Measurements from ENCODE around the gene SPOCK1. TPM values are rescaled to one million over a fixed set of nuclear protein-coding genes. Genes with fewer than 3 reads are reported as not detected.

Gene SPOCK1
- total RNA-seq, 1 donor from 2014 or later: 0.20 TPM

DNA sequence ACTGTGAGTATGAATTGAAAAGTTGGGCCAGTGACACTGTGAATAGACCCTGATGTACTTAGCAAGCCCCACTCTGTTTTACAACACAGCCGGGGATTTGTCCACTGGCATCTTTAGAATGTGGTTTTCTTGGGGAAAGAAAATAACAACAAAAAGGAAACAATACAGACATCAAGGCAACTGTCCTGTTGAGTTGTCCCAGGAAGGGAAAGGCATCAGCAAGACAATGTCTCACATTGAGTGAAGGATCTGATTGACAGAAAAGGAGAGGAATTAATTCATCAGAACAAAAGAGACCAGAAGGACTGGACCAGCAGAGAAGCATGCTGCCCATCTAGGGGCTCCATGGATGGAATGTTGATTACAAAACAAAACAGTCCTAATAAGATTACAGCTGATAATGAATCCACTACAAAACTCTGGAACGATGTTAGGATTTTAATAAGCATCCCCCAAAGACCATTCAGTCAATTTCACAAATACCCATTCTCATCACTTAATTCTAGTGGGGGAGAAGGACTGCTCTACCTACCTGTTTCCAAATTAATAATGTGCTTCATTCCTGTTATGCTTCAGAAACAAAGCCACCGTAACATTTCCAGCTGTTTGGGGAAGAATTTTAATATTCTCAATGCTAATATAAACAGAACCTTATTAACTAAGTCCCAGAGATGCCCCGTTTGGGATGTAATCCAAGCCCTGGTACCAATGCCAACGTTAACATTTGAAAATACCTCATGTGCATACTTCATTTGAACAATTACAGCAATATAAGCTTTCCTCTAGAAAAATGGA, 298.0 kb downstream of the SPOCK1 start:
- no peak for DNase-seq (ENCODE audit: low read depth in 2 of 2)

GRCh38 chr5:137199966-137200365, 299.2 kb downstream of the SPOCK1 start:
- DNase-seq (ENCODE audit: low read depth in 2 of 2): no peak

- no peak for DNase-seq (ENCODE audit: low read depth in 2 of 2)
Measured at GRCh38 chr5:137199201-137199600, 299.9 kb downstream of the SPOCK1 start.

DNA sequence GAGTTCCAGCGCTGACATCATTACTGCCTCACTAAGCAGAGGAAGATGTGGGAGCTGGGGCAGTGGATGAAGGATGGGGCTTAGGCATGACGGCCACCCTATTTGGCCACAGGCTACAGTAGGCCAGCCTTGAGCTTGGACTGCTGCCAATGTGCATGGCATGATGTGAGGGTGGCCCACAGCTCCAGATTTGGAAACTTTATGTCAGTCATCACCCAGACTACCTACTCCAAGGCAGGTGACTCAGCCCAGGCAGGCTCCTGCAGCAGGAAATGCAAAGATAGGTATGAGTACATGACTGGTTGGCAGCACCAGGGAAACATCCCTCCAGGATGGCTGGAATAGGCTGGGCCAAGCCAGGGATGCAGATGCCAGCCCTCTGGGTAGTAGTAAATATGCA, 303.6 kb downstream of the SPOCK1 start:
- no peak for DNase-seq (ENCODE audit: low read depth in 2 of 2)

GRCh38 chr5:137194300-137194699, 304.8 kb downstream of the SPOCK1 start:
- no peak for DNase-seq (ENCODE audit: low read depth in 2 of 2)

- DNase-seq (ENCODE audit: low read depth in 2 of 2): peak in 1 of 2 donors; percentile 12
Measured at GRCh38 chr5:137192293-137192743, 306.8 kb downstream of the SPOCK1 start.

GRCh38 chr5:137191179-137191578, 307.9 kb downstream of the SPOCK1 start:
- no peak for DNase-seq (ENCODE audit: low read depth in 2 of 2)

DNA sequence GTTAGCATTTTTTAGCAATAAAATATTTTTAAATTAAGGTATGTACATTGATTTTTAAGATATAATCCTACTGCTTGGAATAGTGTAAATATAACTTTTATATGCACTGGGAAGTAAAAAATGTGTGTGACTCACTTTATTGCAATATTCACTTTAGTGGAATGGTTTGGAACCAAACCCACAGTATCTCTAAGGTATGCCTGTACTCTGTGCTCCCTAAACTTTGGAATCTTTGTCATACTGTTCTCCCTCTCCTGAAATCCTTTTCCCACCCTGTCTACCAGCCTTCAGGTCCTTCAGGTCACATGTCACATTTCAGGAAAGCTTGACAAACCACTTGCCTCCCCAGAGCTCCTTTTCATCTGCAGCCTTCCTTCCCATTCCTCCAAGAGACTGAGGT, 308.7 kb downstream of the SPOCK1 start:
- DNase-seq (ENCODE audit: low read depth in 2 of 2): no peak

- no peak for DNase-seq (ENCODE audit: low read depth in 2 of 2)
Measured at GRCh38 chr5:137190031-137190430, 309.1 kb downstream of the SPOCK1 start.

GRCh38 chr5:137188566-137188965, 310.6 kb downstream of the SPOCK1 start:
- DNase-seq (ENCODE audit: low read depth in 2 of 2): no peak

DNA sequence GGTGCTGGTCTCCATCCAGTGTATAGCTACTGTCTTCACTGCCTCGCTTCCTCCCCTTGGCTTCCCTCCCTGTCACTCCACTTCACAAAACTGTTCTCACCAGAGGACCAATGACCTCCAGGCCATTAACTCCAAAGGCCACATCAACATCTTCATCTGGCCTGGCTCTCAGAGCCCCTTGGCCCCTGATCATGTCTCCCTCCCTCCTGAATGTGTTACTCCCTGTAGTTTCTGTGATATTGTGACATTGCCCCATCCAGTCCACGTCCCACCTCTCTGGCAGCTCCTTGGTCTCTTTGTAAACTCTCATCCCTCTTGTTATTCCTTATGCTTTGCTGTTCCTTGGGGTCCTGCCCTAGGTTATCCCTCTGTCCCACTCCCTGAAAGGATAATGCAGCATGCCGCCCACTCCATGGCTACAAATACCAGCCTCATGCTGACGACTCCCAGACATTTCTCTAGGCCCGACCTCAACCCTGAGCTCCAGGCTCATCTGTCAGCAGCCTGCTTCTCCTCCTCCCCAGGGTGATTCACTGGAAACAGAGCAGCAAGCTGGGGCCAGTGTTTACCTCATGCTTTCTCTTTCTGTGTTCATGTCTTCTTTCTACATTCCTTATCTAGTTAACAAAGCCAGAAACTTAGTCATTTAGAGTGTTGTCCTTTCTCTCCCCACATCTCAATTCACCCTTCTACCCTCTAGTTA, 312.2 kb downstream of the SPOCK1 start:
- DNase-seq (ENCODE audit: low read depth in 2 of 2): no peak

DNA sequence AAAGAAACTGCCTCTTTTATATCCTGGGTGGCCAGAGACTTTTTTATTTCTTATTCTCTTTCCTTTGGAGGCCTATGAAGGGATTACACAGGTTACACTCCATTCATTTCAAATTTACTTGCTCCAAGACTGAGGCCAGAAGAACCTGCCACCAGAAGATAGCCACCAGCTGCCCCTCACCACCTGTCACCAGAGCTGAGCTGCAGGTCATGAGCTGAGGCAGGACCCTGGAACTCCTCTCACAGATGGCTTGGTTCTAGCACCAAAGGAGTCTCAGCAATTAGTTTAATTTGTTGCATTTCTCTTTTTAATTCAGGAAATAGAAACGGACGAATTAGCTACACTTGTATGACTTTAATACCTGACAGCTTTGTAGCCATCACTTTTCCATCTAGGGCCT, 313.9 kb downstream of the SPOCK1 start:
- DNase-seq (ENCODE audit: low read depth in 2 of 2): no peak

DNA sequence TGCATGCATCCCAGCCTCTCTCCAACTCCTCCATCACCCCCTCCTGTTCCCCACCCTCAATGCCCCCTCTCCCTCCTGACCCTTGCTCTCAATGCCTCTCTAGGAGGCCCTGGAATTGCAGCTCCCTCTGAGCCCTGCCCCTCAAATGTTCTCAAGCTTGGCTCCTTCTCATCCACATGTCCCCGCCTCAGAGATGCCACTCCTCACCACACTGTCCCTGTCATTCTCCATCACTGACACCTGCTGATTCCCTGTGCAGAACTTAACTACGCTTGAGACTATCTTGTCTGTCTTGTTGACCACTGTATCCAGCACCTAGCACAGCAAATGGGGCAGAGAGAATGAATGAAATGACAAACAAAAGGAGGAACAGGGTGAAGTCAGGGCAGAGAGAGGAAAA, 314.4 kb downstream of the SPOCK1 start:
- DNase-seq (ENCODE audit: low read depth in 2 of 2): no peak

DNA sequence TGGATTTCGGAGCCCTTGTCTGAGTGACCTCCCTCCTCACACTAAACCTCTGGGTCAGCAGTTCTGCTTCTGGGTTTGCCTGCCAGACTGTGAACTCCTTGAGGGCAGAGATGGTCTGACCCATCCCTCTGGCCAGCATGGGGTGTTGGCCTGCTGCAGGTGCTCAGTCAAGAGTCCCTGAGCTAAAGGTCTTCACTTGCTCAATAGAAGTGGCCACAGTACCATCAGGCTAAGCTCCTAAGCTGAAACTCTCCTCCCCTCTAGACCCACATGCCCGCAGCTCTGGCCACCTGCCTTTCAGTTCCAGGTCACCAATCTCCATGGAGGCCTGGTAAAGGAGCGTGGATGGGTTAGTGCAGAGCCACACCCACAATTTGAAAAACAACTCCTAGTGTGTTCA, 316.6 kb downstream of the SPOCK1 start:
- DNase-seq (ENCODE audit: low read depth in 2 of 2): no peak

DNA sequence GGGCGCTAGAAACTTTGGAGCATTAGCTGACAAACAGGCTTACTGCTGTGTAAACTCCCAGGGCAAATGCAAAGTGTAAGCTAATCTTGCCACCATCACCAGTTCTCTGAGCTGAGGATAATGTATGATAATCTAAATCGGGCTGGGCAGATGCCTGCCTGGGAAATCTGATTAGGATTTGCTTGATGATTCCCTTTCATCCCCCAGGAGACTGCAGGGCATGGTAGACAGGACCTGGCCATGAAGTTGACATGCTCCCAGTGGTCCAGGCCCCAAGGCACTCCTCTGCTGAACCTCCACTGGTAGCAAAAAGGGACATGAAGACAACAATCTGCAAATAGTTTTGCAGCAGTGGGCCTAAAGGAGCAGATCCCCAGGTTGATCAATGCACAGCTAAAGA, 317.5 kb downstream of the SPOCK1 start:
- no peak for DNase-seq (ENCODE audit: low read depth in 2 of 2)

- DNase-seq (ENCODE audit: low read depth in 2 of 2): no peak
Measured at GRCh38 chr5:137179203-137179602, 319.9 kb downstream of the SPOCK1 start.

- no peak for DNase-seq (ENCODE audit: low read depth in 2 of 2)
Measured at GRCh38 chr5:137176609-137177008, 322.5 kb downstream of the SPOCK1 start.

GRCh38 chr5:137176126-137176525, 323.0 kb downstream of the SPOCK1 start:
- DNase-seq (ENCODE audit: low read depth in 2 of 2): no peak

- DNase-seq (ENCODE audit: low read depth in 2 of 2): no peak
Measured at GRCh38 chr5:137174196-137174595, 324.9 kb downstream of the SPOCK1 start.

DNA sequence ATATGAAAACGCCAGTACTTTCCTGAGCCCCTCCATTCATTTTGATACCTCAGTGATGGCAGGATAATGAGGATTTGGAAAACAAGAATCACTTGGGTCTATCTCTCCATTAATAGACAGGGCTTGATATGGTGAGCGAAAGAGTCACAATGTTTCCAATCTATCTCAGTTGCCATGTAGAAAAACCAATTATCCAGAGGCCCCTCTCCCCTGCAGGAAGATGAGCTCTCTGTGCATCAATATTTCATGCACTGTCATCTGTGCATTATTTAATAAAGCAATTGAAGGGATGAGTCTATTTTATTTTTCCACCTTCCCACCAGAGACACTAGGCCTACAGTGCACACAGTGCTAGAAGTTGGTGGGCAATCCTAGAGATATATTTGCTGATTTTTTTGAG, 326.9 kb downstream of the SPOCK1 start:
- DNase-seq (ENCODE audit: low read depth in 2 of 2): no peak

GRCh38 chr5:137167187-137167586, 331.9 kb downstream of the SPOCK1 start:
- DNase-seq (ENCODE audit: low read depth in 2 of 2): no peak

DNA sequence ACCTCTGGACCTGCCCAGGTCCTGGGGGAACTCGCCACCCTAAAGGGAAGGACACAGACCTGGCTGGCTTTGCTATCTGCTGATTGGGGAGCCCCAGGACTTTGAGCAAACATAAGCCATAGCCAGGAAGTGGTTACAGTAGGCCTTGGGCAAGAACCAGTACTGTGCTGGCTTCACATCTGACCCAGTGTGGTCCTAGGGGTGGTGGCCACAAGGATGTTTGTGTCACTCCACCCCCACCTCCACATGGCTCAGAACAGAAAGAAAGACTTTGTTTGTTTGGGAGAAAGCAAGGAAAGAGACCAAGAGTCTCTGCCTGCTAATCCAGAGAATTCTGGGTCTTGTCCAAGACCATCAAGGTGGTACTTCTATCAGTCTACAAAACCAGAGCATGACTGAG, 334.2 kb downstream of the SPOCK1 start:
- DNase-seq (ENCODE audit: low read depth in 2 of 2): no peak

GRCh38 chr5:137164536-137164935, 334.6 kb downstream of the SPOCK1 start:
- no peak for DNase-seq (ENCODE audit: low read depth in 2 of 2)

Data from lung microvascular endothelial cell (primary cell).